ENCODE measurements around the gene PTCD3. TPM values are rescaled to one million over a fixed set of nuclear protein-coding genes. Genes with fewer than 3 reads are reported as not detected.

PTCD3 gene
- total and polyA plus RNA-seq, 2 donors (not counting 1 experiment from before 2014, with no cell fraction given) = 58.6 to 66.9 TPM

DNA sequence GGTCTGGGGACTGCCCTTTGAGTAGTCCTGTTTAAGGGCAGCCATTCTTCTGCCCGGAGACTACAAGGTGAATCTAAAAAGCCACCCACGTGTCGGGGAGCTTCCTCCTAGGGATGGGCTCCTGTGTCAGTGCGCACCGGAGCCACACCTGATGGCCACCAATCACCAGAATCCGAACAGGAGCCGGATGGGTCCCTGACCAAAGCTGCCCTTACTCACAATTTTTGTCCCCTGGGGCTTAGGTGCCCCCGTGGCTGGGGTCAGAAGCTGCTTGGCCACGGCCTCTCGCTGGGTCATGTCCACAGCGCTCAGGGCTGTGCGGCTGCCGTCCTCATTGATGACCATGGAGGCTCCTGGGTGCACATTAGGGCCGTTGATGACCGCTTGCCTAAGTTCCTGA is 31.2 kb upstream of the PTCD3 start:
- H3K27me3 ChIP-seq (ENCODE audit: control insufficient read depth, insufficient read depth, low read length) = no peaks in the 10 kb centered on the region
- H3K4me2 ChIP-seq (ENCODE audit: extremely low read depth, insufficient read depth, low read length) = no peak overlapping the region
- TF ChIP-seq EZH2 (IDR thresholded peaks at IDR 0.05; ENCODE audit: low read length, missing control alignments) = no peak
- no peaks in the 10 kb centered on the region for H3K4me1 ChIP-seq (ENCODE audit: control insufficient read depth, extremely low read depth, insufficient read depth, low read length)
- no peak overlapping the region for H3K4me3 ChIP-seq (replicated peaks in 1 of 4; ENCODE audit: control extremely low read depth in 1 of 4, insufficient read depth in 1 of 4, low read depth in 3 of 4, low read length in 4 of 4)
- no peaks in the 10 kb centered on the region for H3K79me2 ChIP-seq (ENCODE audit: control insufficient read depth, insufficient read depth, low read length)
- H4K20me1 ChIP-seq (ENCODE audit: control insufficient read depth, extremely low read depth, insufficient read depth, low read length) = no peaks in the 10 kb centered on the region
- no peak for DNase-seq (ENCODE audit: low read depth in 2 of 2)
- no peak overlapping the region for H2AFZ ChIP-seq (ENCODE audit: low read length)
- no peaks in the 10 kb centered on the region for H3K9me3 ChIP-seq (ENCODE audit: control insufficient read depth, insufficient read depth, low read depth, low read length)
- no peak overlapping the region for H3K9ac ChIP-seq (ENCODE audit: insufficient read depth, low read length)
- H3K36me3 ChIP-seq (ENCODE audit: control insufficient read depth, insufficient read depth, low read length) = peaks cover 37% of the 10 kb centered on the region
- H3K27ac ChIP-seq (ENCODE audit: insufficient read depth, low read length) = no peak overlapping the region

DNA sequence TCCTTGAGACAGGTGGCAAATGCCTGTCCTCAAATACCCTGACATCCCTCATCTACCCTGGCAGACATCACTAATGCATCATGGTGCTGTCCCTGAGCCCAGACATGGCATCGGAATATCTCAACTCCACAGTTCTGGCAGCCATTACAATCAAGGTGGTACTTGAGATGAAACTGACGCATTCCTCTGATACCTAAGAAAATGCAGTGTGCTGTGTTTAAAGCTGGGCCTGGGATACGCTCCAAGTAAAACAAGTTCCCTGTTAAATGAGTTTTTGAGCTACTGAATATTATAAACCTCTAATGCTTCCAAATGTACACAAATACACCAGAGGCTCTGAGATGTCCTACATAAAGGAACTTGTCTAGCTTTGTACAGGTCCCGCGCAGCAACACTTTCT is 30.1 kb upstream of the PTCD3 start:
- H3K9me3 ChIP-seq (ENCODE audit: control insufficient read depth, insufficient read depth, low read depth, low read length) = no peaks in the 10 kb centered on the region
- peak in 1 of 2 donors; percentile 16 for DNase-seq (ENCODE audit: low read depth in 2 of 2)
- peaks cover 3% of the 10 kb centered on the region for H3K4me1 ChIP-seq (ENCODE audit: control insufficient read depth, extremely low read depth, insufficient read depth, low read length)
- no peak for TF ChIP-seq EZH2 (IDR thresholded peaks at IDR 0.05; ENCODE audit: low read length, missing control alignments)
- TF ChIP-seq, protein P1, sequence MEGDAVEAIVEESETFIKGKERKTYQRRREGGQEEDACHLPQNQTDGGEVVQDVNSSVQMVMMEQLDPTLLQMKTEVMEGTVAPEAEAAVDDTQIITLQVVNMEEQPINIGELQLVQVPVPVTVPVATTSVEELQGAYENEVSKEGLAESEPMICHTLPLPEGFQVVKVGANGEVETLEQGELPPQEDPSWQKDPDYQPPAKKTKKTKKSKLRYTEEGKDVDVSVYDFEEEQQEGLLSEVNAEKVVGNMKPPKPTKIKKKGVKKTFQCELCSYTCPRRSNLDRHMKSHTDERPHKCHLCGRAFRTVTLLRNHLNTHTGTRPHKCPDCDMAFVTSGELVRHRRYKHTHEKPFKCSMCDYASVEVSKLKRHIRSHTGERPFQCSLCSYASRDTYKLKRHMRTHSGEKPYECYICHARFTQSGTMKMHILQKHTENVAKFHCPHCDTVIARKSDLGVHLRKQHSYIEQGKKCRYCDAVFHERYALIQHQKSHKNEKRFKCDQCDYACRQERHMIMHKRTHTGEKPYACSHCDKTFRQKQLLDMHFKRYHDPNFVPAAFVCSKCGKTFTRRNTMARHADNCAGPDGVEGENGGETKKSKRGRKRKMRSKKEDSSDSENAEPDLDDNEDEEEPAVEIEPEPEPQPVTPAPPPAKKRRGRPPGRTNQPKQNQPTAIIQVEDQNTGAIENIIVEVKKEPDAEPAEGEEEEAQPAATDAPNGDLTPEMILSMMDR (conservative IDR thresholded peaks at IDR 0.05 in 1 of 2, IDR thresholded peaks at IDR 0.05 in 1 of 2; ENCODE audit: low read depth in 1 of 2, low read length in 2 of 2) = no peak
- H3K4me3 ChIP-seq (replicated peaks in 1 of 4; ENCODE audit: control extremely low read depth in 1 of 4, insufficient read depth in 1 of 4, low read depth in 3 of 4, low read length in 4 of 4) = no peak overlapping the region
- no peaks in the 10 kb centered on the region for H4K20me1 ChIP-seq (ENCODE audit: control insufficient read depth, extremely low read depth, insufficient read depth, low read length)
- H3K36me3 ChIP-seq (ENCODE audit: control insufficient read depth, insufficient read depth, low read length) = peaks cover 36% of the 10 kb centered on the region
- H2AFZ ChIP-seq (ENCODE audit: low read length) = no peak overlapping the region
- H3K27me3 ChIP-seq (ENCODE audit: control insufficient read depth, insufficient read depth, low read length) = no peaks in the 10 kb centered on the region
- no peak overlapping the region for H3K4me2 ChIP-seq (ENCODE audit: extremely low read depth, insufficient read depth, low read length)
- H3K9ac ChIP-seq (ENCODE audit: insufficient read depth, low read length) = no peak overlapping the region
- H3K27ac ChIP-seq (ENCODE audit: insufficient read depth, low read length) = no peak overlapping the region
- no peaks in the 10 kb centered on the region for H3K79me2 ChIP-seq (ENCODE audit: control insufficient read depth, insufficient read depth, low read length)

GRCh38 chr2:86078774-86079545 is 27.1 kb upstream of the PTCD3 start:
- H3K9me3 ChIP-seq (ENCODE audit: control insufficient read depth, insufficient read depth, low read depth, low read length) = no peaks in the 10 kb centered on the region
- H3K4me3 ChIP-seq (replicated peaks in 1 of 4; ENCODE audit: control extremely low read depth in 1 of 4, insufficient read depth in 1 of 4, low read depth in 3 of 4, low read length in 4 of 4) = no peak overlapping the region
- peak; percentile 52 to 54 for DNase-seq (ENCODE audit: low read depth in 2 of 2)
- peaks cover 27% of the 10 kb centered on the region for H3K36me3 ChIP-seq (ENCODE audit: control insufficient read depth, insufficient read depth, low read length)
- H4K20me1 ChIP-seq (ENCODE audit: control insufficient read depth, extremely low read depth, insufficient read depth, low read length) = no peaks in the 10 kb centered on the region
- no peak overlapping the region for H2AFZ ChIP-seq (ENCODE audit: low read length)
- peaks cover 3% of the 10 kb centered on the region for H3K4me1 ChIP-seq (ENCODE audit: control insufficient read depth, extremely low read depth, insufficient read depth, low read length)
- H3K79me2 ChIP-seq (ENCODE audit: control insufficient read depth, insufficient read depth, low read length) = no peaks in the 10 kb centered on the region
- TF ChIP-seq, protein P1 (conservative IDR thresholded peaks at IDR 0.05 in 1 of 2, IDR thresholded peaks at IDR 0.05 in 1 of 2; ENCODE audit: low read depth in 1 of 2, low read length in 2 of 2) = peak; percentile 55 to 67
- TF ChIP-seq EZH2 (IDR thresholded peaks at IDR 0.05; ENCODE audit: low read length, missing control alignments) = no peak
- no peaks in the 10 kb centered on the region for H3K27me3 ChIP-seq (ENCODE audit: control insufficient read depth, insufficient read depth, low read length)
- no peak overlapping the region for H3K27ac ChIP-seq (ENCODE audit: insufficient read depth, low read length)
- H3K9ac ChIP-seq (ENCODE audit: insufficient read depth, low read length) = no peak overlapping the region
- no peak overlapping the region for H3K4me2 ChIP-seq (ENCODE audit: extremely low read depth, insufficient read depth, low read length)
